Astrocyte (in vitro differentiated cells and primary cell): ENCODE measurements around the gene DGKG. TPM values are rescaled to one million over a fixed set of nuclear protein-coding genes. Genes with fewer than 3 reads are reported as not detected.
A peak's percentile ranks its signal among the peaks of the same experiment; 100 is the strongest.

Experiments
- DNase-seq: peaks from one replicate; pipeline ENCODE4 v3.0.0-alpha.2; 2010; ENCODE audit warnings: low read depth
- FAIRE-seq: peaks from 2 replicates; lab custom pipeline; 2011; peaks lifted over from hg19 to GRCh38; lab: Jason Lieb, UNC
- H2AFZ ChIP-seq: 2 replicates; pipeline ENCODE4 v1.6.0; 2012; ENCODE audit warnings: low read depth, low read length, inconsistent platforms
- H3K27ac ChIP-seq: 2 replicates; pipeline ENCODE4 v1.5.1; 2011; ENCODE audit warnings: low read depth, low read length, inconsistent platforms
- H3K27me3 ChIP-seq: 2 replicates; pipeline ENCODE4 v1.6.0; 2011; ENCODE audit warnings: low read length, inconsistent platforms; ENCODE audit not compliant: insufficient read depth
- H3K36me3 ChIP-seq: 2 replicates; pipeline ENCODE4 v1.5.1; 2011; ENCODE audit warnings: low read length, inconsistent platforms; ENCODE audit not compliant: insufficient read depth
- H3K4me1 ChIP-seq: 2 replicates; pipeline ENCODE4 v1.5.1; 2011; ENCODE audit warnings: low read length, inconsistent platforms; ENCODE audit not compliant: insufficient read depth
- H3K4me2 ChIP-seq: 2 replicates; pipeline ENCODE4 v1.6.0; 2012; ENCODE audit warnings: low read length, inconsistent platforms
- H3K4me3 ChIP-seq: 2 replicates; pipeline ENCODE4 v1.5.1; 2011; ENCODE audit warnings: low read depth, mild to moderate bottlenecking, low read length, inconsistent platforms; ENCODE audit not compliant: insufficient read depth
- H3K79me2 ChIP-seq: 2 replicates; pipeline ENCODE4 v1.6.0; 2012; ENCODE audit warnings: mild to moderate bottlenecking, low read length, inconsistent platforms; ENCODE audit not compliant: insufficient read depth
- H3K9ac ChIP-seq: 2 replicates; pipeline ENCODE4 v1.6.0; 2012; ENCODE audit warnings: mild to moderate bottlenecking, low read length, inconsistent platforms
- H3K9me3 ChIP-seq: 2 replicates; pipeline ENCODE4 v1.5.1; 2012; ENCODE audit warnings: low read depth, mild to moderate bottlenecking, low read length, inconsistent platforms; ENCODE audit not compliant: insufficient read depth
- H4K20me1 ChIP-seq: 2 replicates; pipeline ENCODE4 v1.6.0; 2012; ENCODE audit warnings: low read length, inconsistent platforms; ENCODE audit not compliant: insufficient read depth
- H3K27ac Mint-ChIP-seq: one replicate; pipeline ENCODE4 v1.8.0; 2021; ENCODE audit warnings: mild to moderate bottlenecking, mixed read lengths; ENCODE audit not compliant: unreplicated experiment
- H3K27me3 Mint-ChIP-seq: one replicate; pipeline ENCODE4 v1.8.0; 2021; ENCODE audit warnings: low read depth, mixed read lengths; ENCODE audit not compliant: unreplicated experiment
- H3K36me3 Mint-ChIP-seq: one replicate; pipeline ENCODE4 v1.8.0; 2021; ENCODE audit warnings: low read depth, mixed read lengths; ENCODE audit not compliant: unreplicated experiment
- H3K4me1 Mint-ChIP-seq: one replicate; pipeline ENCODE4 v1.8.0; 2021; ENCODE audit warnings: low read depth, mixed read lengths; ENCODE audit not compliant: unreplicated experiment
- H3K4me3 Mint-ChIP-seq: one replicate; pipeline ENCODE4 v1.8.0; 2021; ENCODE audit warnings: mild to moderate bottlenecking, moderate library complexity, mixed read lengths; ENCODE audit not compliant: unreplicated experiment
- H3K9me3 Mint-ChIP-seq: one replicate; pipeline ENCODE4 v1.8.0; 2021; ENCODE audit warnings: mild to moderate bottlenecking, mixed read lengths; ENCODE audit not compliant: unreplicated experiment
- EZH2 ChIP-seq: IDR thresholded peaks from 2 replicates; pipeline ENCODE4 v1.6.1; 2012; ENCODE audit warnings: mild to moderate bottlenecking, low read length, inconsistent platforms; ENCODE audit not compliant: insufficient read depth
- total RNA-seq: library from RNA; stranded (reverse); gene quantifications from 2 replicates; pipeline ENCODE4 v1.2.1, GENCODE V29; 2021
- TF ChIP-seq, protein P1 (sequence below): IDR thresholded peaks from 2 replicates; pipeline ENCODE4 v1.5.1; 2011; ENCODE audit warnings: low read depth, mild to moderate bottlenecking, inconsistent platforms, low read length, moderate library complexity; ENCODE audit not compliant: insufficient read depth

Gene DGKG
- total RNA-seq, 1 donor from 2014 or later, result 0.64 TPM

DNA sequence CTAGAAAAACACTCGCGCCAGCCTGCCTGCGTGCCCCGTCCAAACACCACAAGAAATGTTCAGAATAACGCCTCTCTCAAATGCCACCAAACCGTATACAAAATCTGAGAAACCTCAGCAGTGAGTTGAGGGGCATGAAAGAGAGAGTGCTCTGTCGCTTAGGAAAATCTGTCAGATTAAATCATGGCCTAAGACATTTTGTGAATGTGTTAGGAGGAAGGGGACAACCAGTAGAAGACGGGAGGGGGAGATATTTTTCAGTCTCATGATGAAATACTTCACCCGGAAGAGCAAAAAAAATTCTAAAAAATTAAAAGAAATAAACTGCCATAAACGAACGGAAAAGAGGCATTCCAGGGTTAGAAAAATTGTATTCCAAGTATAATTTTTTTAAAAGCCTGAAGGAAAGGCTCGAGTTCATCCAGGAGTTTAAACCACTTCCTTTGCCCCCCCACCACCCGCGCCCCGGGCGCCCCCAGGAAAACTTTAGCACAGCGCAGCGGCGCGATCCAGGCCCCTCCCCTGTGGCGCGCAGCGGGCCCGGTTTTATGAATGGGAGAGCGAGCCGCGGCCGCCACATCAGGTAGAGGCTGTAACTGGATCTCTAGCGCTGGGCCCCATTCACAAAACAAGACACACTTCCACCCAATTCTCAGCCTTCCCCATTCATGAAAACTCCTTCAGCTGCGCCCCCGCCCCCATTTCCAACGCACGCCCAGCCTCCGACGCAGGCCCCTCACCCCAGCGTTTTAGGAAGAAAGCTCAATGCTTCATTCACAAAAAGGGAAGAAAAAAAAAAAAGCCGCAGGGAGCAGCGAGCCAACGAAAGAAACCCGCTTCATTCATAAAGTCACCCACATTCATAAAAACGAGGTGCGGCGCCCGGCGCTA, 254.6 kb downstream of the DGKG start:
- H3K9ac ChIP-seq, result peak overlapping the region; percentile 91
- no peaks in the 10 kb centered on the region for H3K9me3 ChIP-seq
- DNase-seq (peak; percentile 65), FAIRE-seq (no peak)
- Mint-ChIP-seq H3K4me1 (peaks cover 39% of the 10 kb centered on the region), H3K27ac (peak overlapping the region; percentile 84), H3K9me3 (no peaks in the 10 kb centered on the region), H3K4me3 (peak overlapping the region; percentile 88), H3K27me3 (peaks cover 18% of the 10 kb centered on the region), H3K36me3 (peaks cover 5% of the 10 kb centered on the region)
- H3K36me3 ChIP-seq, result peaks cover 10% of the 10 kb centered on the region
- H3K4me1 ChIP-seq, result peaks cover 32% of the 10 kb centered on the region
- peaks cover 40% of the 10 kb centered on the region for H3K79me2 ChIP-seq
- peak overlapping the region; percentile 72 for H3K27ac ChIP-seq
- H3K4me2 ChIP-seq, result peak overlapping the region; percentile 90
- peak overlapping the region; percentile 74 for H3K4me3 ChIP-seq
- peaks cover 30% of the 10 kb centered on the region for H4K20me1 ChIP-seq
- TF ChIP-seq, protein P1, sequence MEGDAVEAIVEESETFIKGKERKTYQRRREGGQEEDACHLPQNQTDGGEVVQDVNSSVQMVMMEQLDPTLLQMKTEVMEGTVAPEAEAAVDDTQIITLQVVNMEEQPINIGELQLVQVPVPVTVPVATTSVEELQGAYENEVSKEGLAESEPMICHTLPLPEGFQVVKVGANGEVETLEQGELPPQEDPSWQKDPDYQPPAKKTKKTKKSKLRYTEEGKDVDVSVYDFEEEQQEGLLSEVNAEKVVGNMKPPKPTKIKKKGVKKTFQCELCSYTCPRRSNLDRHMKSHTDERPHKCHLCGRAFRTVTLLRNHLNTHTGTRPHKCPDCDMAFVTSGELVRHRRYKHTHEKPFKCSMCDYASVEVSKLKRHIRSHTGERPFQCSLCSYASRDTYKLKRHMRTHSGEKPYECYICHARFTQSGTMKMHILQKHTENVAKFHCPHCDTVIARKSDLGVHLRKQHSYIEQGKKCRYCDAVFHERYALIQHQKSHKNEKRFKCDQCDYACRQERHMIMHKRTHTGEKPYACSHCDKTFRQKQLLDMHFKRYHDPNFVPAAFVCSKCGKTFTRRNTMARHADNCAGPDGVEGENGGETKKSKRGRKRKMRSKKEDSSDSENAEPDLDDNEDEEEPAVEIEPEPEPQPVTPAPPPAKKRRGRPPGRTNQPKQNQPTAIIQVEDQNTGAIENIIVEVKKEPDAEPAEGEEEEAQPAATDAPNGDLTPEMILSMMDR, result no peak
- no peak for TF ChIP-seq EZH2
- H2AFZ ChIP-seq, result peak overlapping the region; percentile 63
- H3K27me3 ChIP-seq, result no peaks in the 10 kb centered on the region

DNA sequence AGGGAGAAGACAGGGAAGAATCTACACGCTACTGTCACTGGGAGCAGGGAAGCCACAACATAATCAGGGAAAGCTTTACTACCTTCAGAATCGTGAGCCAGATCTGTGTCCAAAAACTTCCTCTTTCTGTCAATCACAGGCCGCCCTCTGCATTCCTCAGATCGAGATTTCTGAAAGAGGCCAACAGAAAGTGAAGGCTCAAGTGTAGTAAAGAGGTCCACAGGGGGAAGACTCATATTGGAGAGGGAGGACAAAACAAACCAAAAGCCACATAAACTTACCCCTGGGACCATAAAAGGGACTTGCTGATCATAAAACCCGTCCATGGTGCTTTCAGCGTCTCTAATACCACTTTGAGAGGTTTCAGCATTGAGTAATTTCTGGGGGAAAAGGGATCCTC, 256.5 kb downstream of the DGKG start:
- no peak overlapping the region for H2AFZ ChIP-seq
- H3K36me3 Mint-ChIP-seq, result peaks cover 6% of the 10 kb centered on the region
- no peaks in the 10 kb centered on the region for H3K27me3 ChIP-seq
- peaks cover 30% of the 10 kb centered on the region for H3K4me1 ChIP-seq
- no peaks in the 10 kb centered on the region for H3K27me3 Mint-ChIP-seq
- peaks cover 10% of the 10 kb centered on the region for H3K36me3 ChIP-seq
- TF ChIP-seq, protein P1, result no peak
- TF ChIP-seq EZH2, result no peak
- DNase-seq (no peak), FAIRE-seq (no peak)
- H4K20me1 ChIP-seq, result peaks cover 30% of the 10 kb centered on the region
- H3K27ac Mint-ChIP-seq, result peak overlapping the region; percentile 4
- H3K9me3 Mint-ChIP-seq, result no peaks in the 10 kb centered on the region
- no peak overlapping the region for H3K4me3 ChIP-seq
- peaks cover 40% of the 10 kb centered on the region for H3K79me2 ChIP-seq
- H3K9me3 ChIP-seq, result no peaks in the 10 kb centered on the region
- H3K9ac ChIP-seq, result no peak overlapping the region
- H3K4me3 Mint-ChIP-seq, result peak overlapping the region; percentile 0
- no peak overlapping the region for H3K4me2 ChIP-seq
- H3K27ac ChIP-seq, result no peak overlapping the region
- H3K4me1 Mint-ChIP-seq, result peaks cover 34% of the 10 kb centered on the region

DNA sequence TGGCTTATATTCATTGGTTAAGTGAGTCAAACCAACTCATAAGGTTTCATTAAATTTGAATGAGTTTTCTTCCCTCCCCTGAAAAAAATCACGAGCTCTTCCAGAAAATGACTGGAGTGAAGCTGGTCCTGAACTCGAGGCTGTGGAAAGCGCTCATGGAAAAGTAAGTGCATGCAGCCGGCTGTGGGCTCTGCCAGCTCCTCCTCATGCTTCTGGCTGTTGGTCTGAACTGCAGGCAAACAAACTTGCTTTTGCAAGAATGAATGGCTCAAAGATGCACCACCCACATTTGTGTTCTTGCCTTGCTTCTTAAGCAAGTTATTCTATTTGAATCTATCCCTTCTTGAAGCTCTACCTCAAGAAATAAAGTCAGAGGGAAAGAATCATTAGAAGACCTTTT, 259.3 kb downstream of the DGKG start:
- Histone ChIP-seq H3K36me3 (peaks cover 10% of the 10 kb centered on the region), H3K27ac (no peak overlapping the region), H4K20me1 (peaks cover 44% of the 10 kb centered on the region), H3K27me3 (no peaks in the 10 kb centered on the region), H3K4me3 (no peak overlapping the region), H3K9me3 (no peaks in the 10 kb centered on the region), H3K79me2 (peaks cover 32% of the 10 kb centered on the region), H3K9ac (no peak overlapping the region), H3K4me2 (no peak overlapping the region), H2AFZ (no peak overlapping the region), H3K4me1 (peaks cover 42% of the 10 kb centered on the region)
- no peak for FAIRE-seq
- H3K4me3 Mint-ChIP-seq, result no peak overlapping the region
- H3K36me3 Mint-ChIP-seq, result peaks cover 6% of the 10 kb centered on the region
- H3K27ac Mint-ChIP-seq, result no peak overlapping the region
- H3K4me1 Mint-ChIP-seq, result peaks cover 54% of the 10 kb centered on the region
- TF ChIP-seq, protein P1, result no peak
- no peak for TF ChIP-seq EZH2
- H3K9me3 Mint-ChIP-seq, result no peaks in the 10 kb centered on the region
- H3K27me3 Mint-ChIP-seq, result no peaks in the 10 kb centered on the region
- no peak for DNase-seq
